Measurements from ENCODE around the gene GGA1.
A peak's percentile ranks its signal among the peaks of the same experiment; 100 is the strongest.

GGA1 gene

GRCh38 chr22:37632174-37633088, 23.8 kb downstream of the GGA1 start:
- DNase-seq, result no peak

- peak; percentile 37 for DNase-seq
Observed at GRCh38 chr22:37633089-37633624, 24.5 kb downstream of the GGA1 start.

GRCh38 chr22:37633625-37634416, 25.2 kb downstream of the GGA1 start:
- peak; percentile 56 for DNase-seq

- DNase-seq, result no peak
Observed at GRCh38 chr22:37634417-37634924, 25.8 kb downstream of the GGA1 start.

GRCh38 chr22:37635157-37635556, 26.5 kb downstream of the GGA1 start:
- no peak for DNase-seq

GRCh38 chr22:37636186-37636948, 27.7 kb downstream of the GGA1 start:
- no peak for DNase-seq

- no peak for DNase-seq
Observed at GRCh38 chr22:37636949-37637273, 28.3 kb downstream of the GGA1 start.

- no peak for DNase-seq
Observed at GRCh38 chr22:37638391-37639069, 29.9 kb downstream of the GGA1 start.

GRCh38 chr22:37639070-37639760, 30.6 kb downstream of the GGA1 start, which contains the start of gene SH3BP1:
Gene SH3BP1, plus strand, starts transcription at chr22:37639669. Its CDS starts 119 bp downstream, at chr22:37639788.
- peak; percentile 52 for DNase-seq

- DNase-seq, result no peak
Observed at GRCh38 chr22:37639771-37640590, 31.3 kb downstream of the GGA1 start.

GRCh38 chr22:37640591-37641560, 32.2 kb downstream of the GGA1 start:
- no peak for DNase-seq

- no peak for DNase-seq
Observed at GRCh38 chr22:37641561-37641949, 32.9 kb downstream of the GGA1 start.

GRCh38 chr22:37643225-37643847, 34.7 kb downstream of the GGA1 start:
- peak; percentile 91 for DNase-seq

GRCh38 chr22:37647317-37647716, 38.7 kb downstream of the GGA1 start:
- DNase-seq, result no peak

- no peak for DNase-seq
Observed at GRCh38 chr22:37647928-37648327, 39.3 kb downstream of the GGA1 start.

- DNase-seq, result no peak
Observed at GRCh38 chr22:37650463-37651136, 42.0 kb downstream of the GGA1 start.

GRCh38 chr22:37654563-37655251, 46.1 kb downstream of the GGA1 start:
- no peak for DNase-seq

GRCh38 chr22:37655252-37655563, 46.6 kb downstream of the GGA1 start:
- no peak for DNase-seq

Measured in stimulated activated CD4-positive, alpha-beta T cell treated with anti-CD3 and anti-CD28 coated beads, Interleukin-4, amount 100 ng/mL, for 24 hours (primary cell).